H9 (cell line): ENCODE results near the gene RFT1. TPM values are rescaled to one million over a fixed set of nuclear protein-coding genes. Genes with fewer than 3 reads are reported as not detected.

Experiments used
- DNase-seq: peaks from one replicate; pipeline ENCODE4 v3.0.0-alpha.2; 2017
- H2AFZ ChIP-seq: one replicate; pipeline ENCODE4 v1.6.1; 2013; ENCODE audit warnings: mild to moderate bottlenecking, low read length, control low read depth, moderate library complexity
- H2AK5ac ChIP-seq: 2 replicates; pipeline ENCODE4 v1.6.1; 2013; ENCODE audit warnings: low read length, control low read depth, mixed read lengths; ENCODE audit not compliant: insufficient read length
- H2BK120ac ChIP-seq: one replicate; pipeline ENCODE4 v1.6.1; 2013; ENCODE audit warnings: low read depth, mild to moderate bottlenecking, low read length, control low read depth, inconsistent platforms; ENCODE audit not compliant: poor library complexity, severe bottlenecking
- H2BK12ac ChIP-seq: 2 replicates; pipeline ENCODE4 v1.6.1; 2013; ENCODE audit warnings: low read length, control low read depth, mixed read lengths, low read depth; ENCODE audit not compliant: insufficient read length
- H2BK15ac ChIP-seq: 2 replicates; pipeline ENCODE4 v1.6.1; 2013; ENCODE audit warnings: low read depth, low read length, control low read depth
- H2BK20ac ChIP-seq: one replicate; pipeline ENCODE4 v1.6.1; 2013; ENCODE audit warnings: low read depth, mild to moderate bottlenecking, low read length, control low read depth, inconsistent platforms; ENCODE audit not compliant: poor library complexity, severe bottlenecking
- H2BK5ac ChIP-seq: 2 replicates; pipeline ENCODE4 v1.6.1; 2013; ENCODE audit warnings: low read length, control low read depth, mixed read lengths; ENCODE audit not compliant: insufficient read length
- H3K14ac ChIP-seq: 2 replicates; pipeline ENCODE4 v1.6.1; 2013; ENCODE audit warnings: low read length, control low read depth; ENCODE audit not compliant: insufficient read depth
- H3K18ac ChIP-seq: 2 replicates; pipeline ENCODE4 v1.6.1; 2013; ENCODE audit warnings: low read depth, mild to moderate bottlenecking, mixed read lengths, low read length, control low read depth; ENCODE audit not compliant: insufficient read length
- H3K23ac ChIP-seq: 2 replicates; pipeline ENCODE4 v1.6.1; 2013; ENCODE audit warnings: low read length, control low read depth, mixed read lengths, low read depth; ENCODE audit not compliant: insufficient read length
- H3K23me2 ChIP-seq: 2 replicates; pipeline ENCODE4 v1.6.1; 2013; ENCODE audit warnings: low read depth, mild to moderate bottlenecking, mixed read lengths, low read length, control low read depth; ENCODE audit not compliant: insufficient read length, poor library complexity, severe bottlenecking
- H3K27ac ChIP-seq: 2 replicates; pipeline ENCODE4 v1.5.1; 2013; ENCODE audit warnings: low read length, control low read depth, mixed read lengths, low read depth; ENCODE audit not compliant: insufficient read length
- H3K27me3 ChIP-seq: 2 replicates; pipeline ENCODE4 v1.6.1; 2013; ENCODE audit warnings: low read length, control low read depth, inconsistent platforms; ENCODE audit not compliant: insufficient read depth
- H3K4ac ChIP-seq: 2 replicates; pipeline ENCODE4 v1.6.1; 2013; ENCODE audit warnings: low read depth, mild to moderate bottlenecking, control low read depth, inconsistent platforms, low read length, moderate library complexity
- H3K4me1 ChIP-seq: 2 replicates; pipeline ENCODE4 v1.6.1; 2013; ENCODE audit warnings: low read length, control low read depth, inconsistent platforms; ENCODE audit not compliant: insufficient read depth
- H3K4me2 ChIP-seq: 2 replicates; pipeline ENCODE4 v1.6.1; 2013; ENCODE audit warnings: low read length, control low read depth, mixed read lengths; ENCODE audit not compliant: insufficient read length, insufficient read depth
- H3K56ac ChIP-seq: 2 replicates; pipeline ENCODE4 v1.6.1; 2013; ENCODE audit warnings: low read depth, mild to moderate bottlenecking, mixed read lengths, low read length, control low read depth; ENCODE audit not compliant: insufficient read length
- H3K79me1 ChIP-seq: 2 replicates; pipeline ENCODE4 v1.6.1; 2013; ENCODE audit warnings: low read depth, mild to moderate bottlenecking, moderate library complexity, low read length, control low read depth, inconsistent platforms; ENCODE audit not compliant: insufficient read depth, poor library complexity, severe bottlenecking
- H3K79me2 ChIP-seq: 2 replicates; pipeline ENCODE4 v1.6.1; 2013; ENCODE audit warnings: low read length, control low read depth, inconsistent platforms; ENCODE audit not compliant: insufficient read depth
- H3K9ac ChIP-seq: 2 replicates; pipeline ENCODE4 v1.6.1; 2013; ENCODE audit warnings: low read length, control low read depth, mixed read lengths; ENCODE audit not compliant: insufficient read length; ENCODE audit errors: extremely low read depth
- H3K9me3 ChIP-seq: one replicate; pipeline ENCODE4 v1.6.1; 2013; ENCODE audit warnings: low read depth, low read length, inconsistent platforms; ENCODE audit not compliant: control insufficient read depth
- H3T11ph ChIP-seq: one replicate; pipeline ENCODE4 v1.6.1; 2013; ENCODE audit warnings: mild to moderate bottlenecking, low read length, control low read depth, inconsistent platforms
- H4K20me1 ChIP-seq: one replicate; pipeline ENCODE4 v1.6.1; 2013; ENCODE audit not compliant: control insufficient read depth, insufficient read length, insufficient read depth
- H4K5ac ChIP-seq: 2 replicates; pipeline ENCODE4 v1.6.1; 2013; ENCODE audit warnings: low read depth, mild to moderate bottlenecking, mixed read lengths, low read length, control low read depth; ENCODE audit not compliant: insufficient read length
- H4K8ac ChIP-seq: replicated peaks from 2 replicates; pipeline ENCODE4 v1.6.1; 2013; ENCODE audit warnings: low read length, control low read depth, mixed read lengths, low read depth; ENCODE audit not compliant: insufficient read length
- H4K91ac ChIP-seq: 2 replicates; pipeline ENCODE4 v1.6.1; 2013; ENCODE audit warnings: low read depth, mild to moderate bottlenecking, moderate library complexity, mixed read lengths, low read length, control low read depth; ENCODE audit not compliant: insufficient read length
- H3K27ac Mint-ChIP-seq, 3 experiments: 2 replicates in 2 of 3; 3 replicates in 1 of 3; pipeline ENCODE4 v1.8.0; 2020 to 2021; ENCODE audit warnings: mixed read lengths in 3 of 3, mild to moderate bottlenecking in 1 of 3, moderate library complexity in 1 of 3
- H3K27me3 Mint-ChIP-seq: 2 replicates; pipeline ENCODE4 v1.8.0; 2021; ENCODE audit warnings: low read depth, mild to moderate bottlenecking, moderate library complexity, mixed read lengths
- H3K36me3 Mint-ChIP-seq, 3 experiments: 2 replicates in 2 of 3; 3 replicates in 1 of 3; pipeline ENCODE4 v1.8.0; 2020 to 2021; ENCODE audit warnings: low read depth in 3 of 3, mixed read lengths in 3 of 3; ENCODE audit not compliant: insufficient read depth in 1 of 3
- H3K4me1 Mint-ChIP-seq, 2 experiments: 2 replicates each; pipeline ENCODE4 v1.8.0; 2020; ENCODE audit warnings: mixed read lengths in 2 of 2
- H3K4me3 Mint-ChIP-seq, 2 experiments: 2 replicates in 1 of 2; 3 replicates in 1 of 2; pipeline ENCODE4 v1.8.0; 2020 to 2021; ENCODE audit warnings: mild to moderate bottlenecking in 2 of 2, mixed read lengths in 2 of 2, moderate library complexity in 1 of 2
- H3K9me3 Mint-ChIP-seq, 2 experiments: 2 replicates in 1 of 2; 3 replicates in 1 of 2; pipeline ENCODE4 v1.8.0; 2020; ENCODE audit warnings: mild to moderate bottlenecking in 2 of 2, mixed read lengths in 2 of 2, moderate library complexity in 1 of 2
- WGBS: extraction: QIAGEN DNeasy Blood & Tissue Kit; methylation state at CpG from one replicate; pipeline ENCODE4 v1.1.7; 2013; ENCODE audit warnings: missing lambda C conversion rate, low lambda C conversion rate, mixed read lengths; ENCODE audit not compliant: insufficient read length; ENCODE audit errors: extremely low coverage; 5-methylcytosine and 5-hydroxymethylcytosine counted together
- total RNA-seq: library from RNA; stranded (reverse); gene quantifications from 2 replicates; pipeline ENCODE4 v1.2.1, GENCODE V29; 2021
- TF ChIP-seq, protein P1 (sequence below): fragments of 200-600 bp; sonication (generic); conservative IDR thresholded peaks from 3 replicates; pipeline ENCODE4 v1.8.0; 2021; ENCODE audit warnings: antibody characterized with exemption, mild to moderate bottlenecking

Gene RFT1
- total RNA-seq, 1 experiment from 2014 or later, result 24.1 TPM

DNA sequence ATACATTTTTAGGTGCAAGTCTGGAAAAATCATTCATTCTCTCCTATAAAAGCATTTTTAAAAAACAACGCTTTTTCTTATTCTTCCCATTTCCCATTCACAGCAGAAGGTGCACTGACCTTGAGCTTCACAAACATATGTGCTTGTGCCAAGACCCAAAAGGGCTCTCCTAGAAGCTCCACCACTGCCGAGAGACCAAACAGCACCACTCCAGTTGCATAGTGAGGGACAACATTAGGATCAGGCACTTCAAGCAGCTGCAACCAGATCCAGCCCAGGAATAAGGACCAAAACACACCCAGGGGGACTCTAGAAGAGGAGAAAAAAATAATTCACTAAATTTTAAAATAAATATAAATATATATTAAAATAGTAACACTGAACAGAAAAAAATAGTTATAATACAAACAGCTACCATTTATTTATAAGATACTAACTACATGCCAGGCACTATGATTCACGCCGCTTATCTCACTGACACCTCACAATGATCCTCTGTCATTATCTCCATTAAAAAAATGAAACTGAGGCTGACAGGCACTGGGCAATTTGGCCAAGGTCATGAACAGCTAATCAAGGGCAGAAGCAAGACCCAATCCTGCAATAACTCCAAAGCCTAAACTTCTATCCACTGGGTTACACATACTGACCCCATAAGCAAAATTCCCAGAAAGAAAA, 7.8 kb downstream of the RFT1 start:
- Histone ChIP-seq H2BK5ac (no peak overlapping the region), H3K23me2 (no peaks in the 10 kb centered on the region), H3K27me3 (no peaks in the 10 kb centered on the region), H3K14ac (no peak overlapping the region), H3K27ac (no peak overlapping the region), H2AFZ (no peak overlapping the region), H3K9ac (no peak overlapping the region), H3K18ac (no peak overlapping the region), H3T11ph (no peak overlapping the region), H3K4me1 (no peaks in the 10 kb centered on the region), H4K5ac (no peak overlapping the region), H4K8ac (no peak overlapping the region), H2BK20ac (no peak overlapping the region), H2AK5ac (no peak overlapping the region), H2BK15ac (no peak overlapping the region), H3K56ac (no peak overlapping the region), H2BK120ac (no peak overlapping the region), H3K79me1 (no peaks in the 10 kb centered on the region), H3K4me2 (no peak overlapping the region), H3K79me2 (no peaks in the 10 kb centered on the region), H4K91ac (no peak overlapping the region), H3K4ac (no peak overlapping the region), H3K23ac (no peak overlapping the region), H3K9me3 (no peaks in the 10 kb centered on the region), H2BK12ac (no peak overlapping the region), H4K20me1 (no peaks in the 10 kb centered on the region)
- Mint-ChIP-seq H3K4me1 (no peaks in the 10 kb centered on the region), H3K27me3 (no peaks in the 10 kb centered on the region), H3K4me3 (no peak overlapping the region), H3K36me3 (peaks cover 23 to 74% (median 65%) of the 10 kb centered on the region in 3 experiments; a peak in 6 of 7 replicates), H3K9me3 (no peaks in the 10 kb centered on the region), H3K27ac (no peak overlapping the region)
- TF ChIP-seq, protein P1, sequence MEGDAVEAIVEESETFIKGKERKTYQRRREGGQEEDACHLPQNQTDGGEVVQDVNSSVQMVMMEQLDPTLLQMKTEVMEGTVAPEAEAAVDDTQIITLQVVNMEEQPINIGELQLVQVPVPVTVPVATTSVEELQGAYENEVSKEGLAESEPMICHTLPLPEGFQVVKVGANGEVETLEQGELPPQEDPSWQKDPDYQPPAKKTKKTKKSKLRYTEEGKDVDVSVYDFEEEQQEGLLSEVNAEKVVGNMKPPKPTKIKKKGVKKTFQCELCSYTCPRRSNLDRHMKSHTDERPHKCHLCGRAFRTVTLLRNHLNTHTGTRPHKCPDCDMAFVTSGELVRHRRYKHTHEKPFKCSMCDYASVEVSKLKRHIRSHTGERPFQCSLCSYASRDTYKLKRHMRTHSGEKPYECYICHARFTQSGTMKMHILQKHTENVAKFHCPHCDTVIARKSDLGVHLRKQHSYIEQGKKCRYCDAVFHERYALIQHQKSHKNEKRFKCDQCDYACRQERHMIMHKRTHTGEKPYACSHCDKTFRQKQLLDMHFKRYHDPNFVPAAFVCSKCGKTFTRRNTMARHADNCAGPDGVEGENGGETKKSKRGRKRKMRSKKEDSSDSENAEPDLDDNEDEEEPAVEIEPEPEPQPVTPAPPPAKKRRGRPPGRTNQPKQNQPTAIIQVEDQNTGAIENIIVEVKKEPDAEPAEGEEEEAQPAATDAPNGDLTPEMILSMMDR, result no peak
- no peak for DNase-seq
- WGBS, result no CpG with 5 or more reads among the region's 4 CpGs
